Measurements from ENCODE around the gene PHLDB3. TPM values are rescaled to one million over a fixed set of nuclear protein-coding genes. Genes with fewer than 3 reads are reported as not detected.

Gene PHLDB3
- total RNA-seq, 1 donor from 2014 or later, result 3.4 TPM

DNA sequence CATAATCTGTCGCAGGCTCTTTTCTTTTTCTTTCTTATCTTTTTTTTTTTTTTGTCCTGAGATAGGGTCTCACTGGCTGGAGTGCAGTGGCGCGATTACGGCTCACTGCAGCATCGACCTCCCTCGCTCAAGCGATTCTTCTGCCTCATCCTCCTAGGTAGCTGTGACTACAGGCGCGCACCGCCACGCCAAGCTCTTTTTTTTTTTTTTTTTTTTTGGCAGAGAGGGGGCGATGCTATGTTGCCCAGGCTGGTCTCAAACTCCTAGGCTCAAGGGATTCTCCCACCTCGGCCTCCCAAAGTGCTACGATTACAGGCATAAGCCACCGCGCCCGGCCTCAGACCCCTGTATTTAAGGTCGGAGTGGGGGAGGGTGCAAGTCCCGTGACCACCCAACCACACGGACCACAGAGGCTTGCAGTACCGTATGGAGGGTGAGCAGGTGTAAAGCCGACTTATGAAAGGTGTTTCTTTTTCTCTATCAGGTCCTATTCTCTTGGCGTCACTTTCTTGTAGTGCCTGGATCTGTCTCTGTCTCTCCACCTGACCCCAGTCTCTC is 2.0 kb downstream of the PHLDB3 start:
- H3K4me1 Mint-ChIP-seq, result peaks cover 17% of the 10 kb centered on the region
- no peak overlapping the region for H2AFZ ChIP-seq (replicated peaks)
- H4K20me1 ChIP-seq (ENCODE audit: low read depth), result no peaks in the 10 kb centered on the region
- no peaks in the 10 kb centered on the region for H3K9me3 ChIP-seq (ENCODE audit: low read depth)
- peaks cover 12% of the 10 kb centered on the region for H3K27me3 Mint-ChIP-seq (ENCODE audit: insufficient read depth, low read depth)
- peak overlapping the region; percentile 84 for H3K4me3 Mint-ChIP-seq
- no peak overlapping the region for H3K4me3 ChIP-seq
- no peak overlapping the region for H3K9ac ChIP-seq
- no peaks in the 10 kb centered on the region for H3K9me3 Mint-ChIP-seq
- no peaks in the 10 kb centered on the region for H3K79me2 ChIP-seq (ENCODE audit: low read depth)
- no peaks in the 10 kb centered on the region for H3K36me3 ChIP-seq
- H3F3A ChIP-seq (ENCODE audit: low read depth), result peaks cover 22% of the 10 kb centered on the region
- H3K27ac Mint-ChIP-seq, result no peak overlapping the region
- no peak overlapping the region for H3K4me2 ChIP-seq
- no peak overlapping the region for H3K27ac ChIP-seq
- TF ChIP-seq EZH2 (IDR thresholded peaks at IDR 0.05), result no peak
- no peak for TF ChIP-seq EZH2phosphoT487 (IDR thresholded peaks at IDR 0.05)
- TF ChIP-seq, protein P1, sequence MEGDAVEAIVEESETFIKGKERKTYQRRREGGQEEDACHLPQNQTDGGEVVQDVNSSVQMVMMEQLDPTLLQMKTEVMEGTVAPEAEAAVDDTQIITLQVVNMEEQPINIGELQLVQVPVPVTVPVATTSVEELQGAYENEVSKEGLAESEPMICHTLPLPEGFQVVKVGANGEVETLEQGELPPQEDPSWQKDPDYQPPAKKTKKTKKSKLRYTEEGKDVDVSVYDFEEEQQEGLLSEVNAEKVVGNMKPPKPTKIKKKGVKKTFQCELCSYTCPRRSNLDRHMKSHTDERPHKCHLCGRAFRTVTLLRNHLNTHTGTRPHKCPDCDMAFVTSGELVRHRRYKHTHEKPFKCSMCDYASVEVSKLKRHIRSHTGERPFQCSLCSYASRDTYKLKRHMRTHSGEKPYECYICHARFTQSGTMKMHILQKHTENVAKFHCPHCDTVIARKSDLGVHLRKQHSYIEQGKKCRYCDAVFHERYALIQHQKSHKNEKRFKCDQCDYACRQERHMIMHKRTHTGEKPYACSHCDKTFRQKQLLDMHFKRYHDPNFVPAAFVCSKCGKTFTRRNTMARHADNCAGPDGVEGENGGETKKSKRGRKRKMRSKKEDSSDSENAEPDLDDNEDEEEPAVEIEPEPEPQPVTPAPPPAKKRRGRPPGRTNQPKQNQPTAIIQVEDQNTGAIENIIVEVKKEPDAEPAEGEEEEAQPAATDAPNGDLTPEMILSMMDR (IDR thresholded peaks at IDR 0.05), result no peak
- H3K4me1 ChIP-seq, result peaks cover 5% of the 10 kb centered on the region
- DNase-seq (ENCODE audit: low spot score), result no peak
- peaks cover 5% of the 10 kb centered on the region for H3K36me3 Mint-ChIP-seq
- H3K27me3 ChIP-seq, result peaks cover 12% of the 10 kb centered on the region

DNA sequence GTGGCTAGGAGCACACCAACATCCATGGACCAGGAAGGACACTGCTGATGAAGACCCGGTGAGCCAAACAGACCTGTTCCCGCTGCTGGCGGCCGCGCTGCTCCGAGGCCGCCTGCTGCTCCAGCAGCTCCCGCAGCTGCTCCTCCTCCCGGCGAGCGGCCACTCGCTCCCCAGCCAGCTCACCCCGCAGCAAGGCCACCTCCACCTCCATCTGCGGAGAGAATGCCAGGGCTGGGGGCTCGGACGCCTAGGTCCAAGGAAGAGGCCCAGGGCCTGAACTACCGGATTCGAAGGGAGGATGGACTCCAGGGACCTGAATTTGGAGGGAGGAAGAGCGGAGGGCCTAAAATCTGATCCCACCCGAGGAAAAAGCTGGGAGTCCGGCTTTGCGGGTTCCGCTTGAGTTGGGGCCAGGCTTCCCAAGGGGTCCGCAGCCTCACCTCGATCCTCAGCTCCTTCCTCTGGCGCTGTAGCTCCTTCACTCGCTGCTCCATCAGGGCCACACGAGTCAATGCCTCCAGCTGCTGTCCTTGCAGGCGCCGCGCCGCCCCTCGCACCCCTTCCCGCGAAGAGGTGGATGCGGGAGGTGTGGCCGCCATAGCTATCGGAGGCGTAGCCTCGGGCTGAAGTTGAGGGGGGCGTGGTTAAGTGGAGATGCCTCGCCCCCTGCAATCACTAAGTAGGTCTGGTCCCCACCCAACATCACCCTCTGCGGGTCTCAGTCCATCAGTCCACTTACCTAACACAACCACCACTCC is 2.7 kb downstream of the PHLDB3 start:
- peak overlapping the region; percentile 20 for H3K4me2 ChIP-seq
- no peak overlapping the region for H3K27ac ChIP-seq
- H3K9me3 ChIP-seq (ENCODE audit: low read depth), result no peaks in the 10 kb centered on the region
- no peaks in the 10 kb centered on the region for H3K36me3 ChIP-seq
- H3K27ac Mint-ChIP-seq, result no peak overlapping the region
- H4K20me1 ChIP-seq (ENCODE audit: low read depth), result no peaks in the 10 kb centered on the region
- H3K4me3 ChIP-seq, result peak overlapping the region; percentile 21
- H3F3A ChIP-seq (ENCODE audit: low read depth), result peaks cover 22% of the 10 kb centered on the region
- peaks cover 5% of the 10 kb centered on the region for H3K36me3 Mint-ChIP-seq
- no peaks in the 10 kb centered on the region for H3K9me3 Mint-ChIP-seq
- peak overlapping the region; percentile 73 for H3K4me3 Mint-ChIP-seq
- H3K79me2 ChIP-seq (ENCODE audit: low read depth), result no peaks in the 10 kb centered on the region
- TF ChIP-seq, protein P1 (IDR thresholded peaks at IDR 0.05), result no peak
- no peak for TF ChIP-seq EZH2phosphoT487 (IDR thresholded peaks at IDR 0.05)
- no peak for TF ChIP-seq EZH2 (IDR thresholded peaks at IDR 0.05)
- H3K4me1 Mint-ChIP-seq, result peaks cover 17% of the 10 kb centered on the region
- peak; percentile 64 for DNase-seq (ENCODE audit: low spot score)
- peaks cover 12% of the 10 kb centered on the region for H3K27me3 ChIP-seq
- peaks cover 5% of the 10 kb centered on the region for H3K4me1 ChIP-seq
- H3K27me3 Mint-ChIP-seq (ENCODE audit: insufficient read depth, low read depth), result peaks cover 12% of the 10 kb centered on the region
- no peak overlapping the region for H2AFZ ChIP-seq (replicated peaks)
- H3K9ac ChIP-seq, result no peak overlapping the region

DNA sequence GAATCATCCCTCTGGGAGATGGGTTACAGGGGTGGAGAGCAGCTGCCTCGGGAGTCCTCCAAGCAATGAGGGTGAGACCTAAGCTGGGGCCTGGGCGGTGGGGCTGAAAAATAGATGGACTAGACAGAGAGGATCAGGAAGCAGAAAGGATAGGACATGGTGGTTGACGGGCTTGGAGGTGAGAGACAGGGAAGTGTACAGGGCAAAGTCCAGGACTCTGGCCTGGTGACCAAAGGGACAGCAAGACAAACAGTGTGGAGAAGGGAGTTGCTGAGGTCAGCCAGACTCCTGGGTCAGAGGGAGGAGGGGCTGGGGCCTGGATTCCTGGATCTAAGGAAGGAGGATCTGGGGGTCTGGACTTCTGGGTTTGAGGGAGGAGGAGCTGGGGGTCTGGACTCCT is 5.5 kb downstream of the PHLDB3 start:
- TF ChIP-seq, protein P1 (IDR thresholded peaks at IDR 0.05), result no peak
- TF ChIP-seq EZH2phosphoT487 (IDR thresholded peaks at IDR 0.05) (no peak), EZH2 (IDR thresholded peaks at IDR 0.05) (no peak)
- Histone ChIP-seq H3K9me3 (ENCODE audit: low read depth) (no peaks in the 10 kb centered on the region), H3F3A (ENCODE audit: low read depth) (peaks cover 12% of the 10 kb centered on the region), H3K79me2 (ENCODE audit: low read depth) (no peaks in the 10 kb centered on the region), H2AFZ (replicated peaks) (no peak overlapping the region), H3K9ac (no peak overlapping the region), H4K20me1 (ENCODE audit: low read depth) (no peaks in the 10 kb centered on the region), H3K4me1 (no peaks in the 10 kb centered on the region), H3K27me3 (peaks cover 12% of the 10 kb centered on the region), H3K4me2 (no peak overlapping the region), H3K27ac (no peak overlapping the region), H3K4me3 (no peak overlapping the region), H3K36me3 (no peaks in the 10 kb centered on the region)
- Mint-ChIP-seq H3K9me3 (no peaks in the 10 kb centered on the region), H3K36me3 (peaks cover 6% of the 10 kb centered on the region), H3K27me3 (ENCODE audit: insufficient read depth, low read depth) (peaks cover 14% of the 10 kb centered on the region), H3K4me3 (no peak overlapping the region), H3K4me1 (peaks cover 12% of the 10 kb centered on the region), H3K27ac (no peak overlapping the region)
- no peak for DNase-seq (ENCODE audit: low spot score)

Measured in neural progenitor cell (in vitro differentiated cells).